Neuronal stem cell (in vitro differentiated cells): ENCODE data around the gene IFNG.

Experiments
- DNase-seq: peaks from one replicate; pipeline ENCODE4 v3.0.0-alpha.2; 2013; ENCODE audit warnings: low spot score
- H2AFZ ChIP-seq: one replicate; pipeline ENCODE4 v1.6.1; 2013; ENCODE audit warnings: mild to moderate bottlenecking, low read length, inconsistent platforms
- H2AK5ac ChIP-seq: 2 replicates; pipeline ENCODE4 v1.6.1; 2013; ENCODE audit warnings: low read depth, mild to moderate bottlenecking, inconsistent platforms, low read length, moderate library complexity, mixed read lengths
- H2BK120ac ChIP-seq: 2 replicates; pipeline ENCODE4 v1.6.1; 2013; ENCODE audit warnings: low read depth, mild to moderate bottlenecking, inconsistent platforms, low read length, moderate library complexity, mixed read lengths
- H2BK12ac ChIP-seq: one replicate; pipeline ENCODE4 v1.6.1; 2013; ENCODE audit warnings: low read length, inconsistent platforms
- H2BK15ac ChIP-seq: 2 replicates; pipeline ENCODE4 v1.6.1; 2013; ENCODE audit warnings: mild to moderate bottlenecking, low read length, inconsistent platforms, mixed read lengths
- H2BK5ac ChIP-seq: one replicate; pipeline ENCODE4 v1.6.1; 2013; ENCODE audit warnings: inconsistent platforms, mild to moderate bottlenecking, low read length, moderate library complexity
- H3K14ac ChIP-seq: one replicate; pipeline ENCODE4 v1.6.1; 2013; ENCODE audit warnings: low read length, inconsistent platforms
- H3K18ac ChIP-seq: 2 replicates; pipeline ENCODE4 v1.6.1; 2013; ENCODE audit warnings: low read length, inconsistent platforms
- H3K23ac ChIP-seq: 2 replicates; pipeline ENCODE4 v1.6.1; 2013; ENCODE audit warnings: low read depth, mild to moderate bottlenecking, mixed read lengths, low read length, inconsistent platforms; ENCODE audit not compliant: poor library complexity
- H3K27ac ChIP-seq: replicated peaks from 3 replicates; pipeline ENCODE4 v1.5.1; 2013; ENCODE audit warnings: low read length, inconsistent platforms
- H3K27me3 ChIP-seq, 3 experiments: 2 replicates each; pipeline ENCODE4 v1.6.1; 2013; ENCODE audit warnings: low read length in 3 of 3, mild to moderate bottlenecking in 2 of 3, inconsistent platforms in 1 of 3, low read depth in 1 of 3, mixed read lengths in 1 of 3, moderate library complexity in 1 of 3; ENCODE audit not compliant: control insufficient read depth in 3 of 3, insufficient read depth in 3 of 3
- H3K36me3 ChIP-seq, 2 donors: replicated peaks in 1 of 2; 2 replicates each; pipeline ENCODE4 v1.6.1; 2013; ENCODE audit warnings: low read length in 2 of 2; ENCODE audit not compliant: control insufficient read depth in 2 of 2, insufficient read depth in 2 of 2
- H3K4ac ChIP-seq: 2 replicates; pipeline ENCODE4 v1.6.1; 2013; ENCODE audit warnings: inconsistent platforms, mild to moderate bottlenecking, low read length, moderate library complexity
- H3K4me1 ChIP-seq, 2 donors: 1 replicate in 1 of 2; 2 replicates in 1 of 2; pipeline ENCODE4 v1.6.1; 2013; ENCODE audit warnings: low read length in 2 of 2, low read depth in 1 of 2; ENCODE audit not compliant: control insufficient read depth in 2 of 2, insufficient read depth in 1 of 2
- H3K4me2 ChIP-seq: one replicate; pipeline ENCODE4 v1.6.1; 2013; ENCODE audit warnings: mild to moderate bottlenecking, low read length, inconsistent platforms; ENCODE audit not compliant: insufficient read depth, poor library complexity, severe bottlenecking
- H3K4me3 ChIP-seq, 2 donors: 2 replicates each; pipeline ENCODE4 v1.5.1; 2013; ENCODE audit warnings: low read length in 2 of 2, mild to moderate bottlenecking in 2 of 2, inconsistent platforms in 1 of 2, moderate library complexity in 1 of 2
- H3K79me1 ChIP-seq: one replicate; pipeline ENCODE4 v1.6.1; 2013; ENCODE audit warnings: low read depth, mild to moderate bottlenecking, inconsistent platforms, low read length, moderate library complexity
- H3K9ac ChIP-seq: one replicate; pipeline ENCODE4 v1.6.1; 2013; ENCODE audit warnings: mild to moderate bottlenecking, low read depth, low read length, inconsistent platforms; ENCODE audit not compliant: poor library complexity
- H3K9me3 ChIP-seq, 2 donors: replicated peaks in 1 of 2; 2 replicates each; pipeline versions ENCODE3 to v1.6.1; 2013; ENCODE audit warnings: low read length in 2 of 2, mild to moderate bottlenecking in 2 of 2, inconsistent platforms in 1 of 2, low read depth in 1 of 2, mixed read lengths in 1 of 2, moderate library complexity in 1 of 2; ENCODE audit not compliant: control insufficient read depth in 2 of 2, insufficient read depth in 1 of 2
- H4K8ac ChIP-seq: one replicate; pipeline ENCODE4 v1.6.1; 2013; ENCODE audit warnings: low read depth, mild to moderate bottlenecking, inconsistent platforms, low read length, moderate library complexity
- H4K91ac ChIP-seq: one replicate; pipeline ENCODE4 v1.6.1; 2013; ENCODE audit warnings: low read length, low read depth, mild to moderate bottlenecking, inconsistent platforms; ENCODE audit not compliant: poor library complexity
- WGBS, 2 donors: extraction: QIAGEN DNeasy Blood & Tissue Kit; methylation state at CpG; one replicate each; pipeline ENCODE4 v1.1.7; 2013; ENCODE audit warnings: missing lambda C conversion rate in 2 of 2, mixed read lengths in 1 of 2; ENCODE audit not compliant: insufficient read length in 2 of 2, insufficient replicate concordance in 1 of 2; ENCODE audit errors: extremely low coverage in 2 of 2; 5-methylcytosine and 5-hydroxymethylcytosine counted together

The IFNG gene

DNA sequence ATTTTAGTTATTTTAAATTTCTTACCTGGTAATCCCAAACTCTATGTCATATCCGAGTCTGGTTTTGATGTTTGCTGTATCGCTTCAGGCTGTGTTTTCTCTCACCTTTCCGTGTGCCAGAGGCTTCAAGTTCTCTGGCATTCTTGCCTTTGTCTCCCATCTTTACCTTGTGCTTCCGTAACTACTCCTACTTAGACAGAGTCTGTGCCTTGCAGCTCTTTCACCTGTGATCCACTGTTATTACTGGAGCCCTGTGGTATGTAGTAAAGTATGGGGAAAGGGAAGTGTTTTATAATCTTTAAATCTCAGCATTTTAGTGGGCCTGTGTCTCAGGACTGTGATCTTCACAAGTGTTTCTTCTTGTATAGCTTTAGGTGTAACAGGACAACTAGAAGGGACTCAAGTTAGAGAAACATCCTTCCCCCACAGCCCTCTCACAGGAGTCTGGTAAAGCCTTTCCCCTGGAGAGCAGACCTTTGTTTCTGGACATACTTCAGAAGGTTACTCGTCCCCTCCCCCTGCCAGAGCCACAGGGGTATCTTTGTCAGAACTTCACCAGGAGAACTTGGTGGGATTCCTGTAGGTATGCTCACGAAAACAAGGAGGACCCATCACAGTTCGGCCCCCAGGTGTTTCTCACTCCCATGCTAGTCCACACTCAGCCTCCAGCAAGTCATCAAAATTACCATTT is 11.1 kb downstream of the IFNG start:
- Histone ChIP-seq H3K23ac (no peak overlapping the region), H3K4me2 (no peak overlapping the region), H3K4me1 (peaks cover 0 to 10% of the 10 kb centered on the region in 2 donors), H3K4ac (no peak overlapping the region), H3K79me1 (no peaks in the 10 kb centered on the region), H2BK12ac (no peak overlapping the region), H3K27ac (no peak overlapping the region), H3K14ac (no peak overlapping the region), H2BK120ac (no peak overlapping the region), H3K9me3 (no peaks in the 10 kb centered on the region), H2AFZ (no peak overlapping the region), H3K36me3 (no peaks in the 10 kb centered on the region), H2BK5ac (no peak overlapping the region), H4K8ac (no peak overlapping the region), H3K18ac (no peak overlapping the region), H2BK15ac (no peak overlapping the region), H3K4me3 (no peak overlapping the region), H4K91ac (no peak overlapping the region), H3K27me3 (peaks cover 0 to 3% (median 0%) of the 10 kb centered on the region in 3 experiments), H2AK5ac (no peak overlapping the region), H3K9ac (no peak overlapping the region)
- WGBS, 2 donors, result no CpG with 5 or more reads among the region's 7 CpGs
- DNase-seq, result no peak

DNA sequence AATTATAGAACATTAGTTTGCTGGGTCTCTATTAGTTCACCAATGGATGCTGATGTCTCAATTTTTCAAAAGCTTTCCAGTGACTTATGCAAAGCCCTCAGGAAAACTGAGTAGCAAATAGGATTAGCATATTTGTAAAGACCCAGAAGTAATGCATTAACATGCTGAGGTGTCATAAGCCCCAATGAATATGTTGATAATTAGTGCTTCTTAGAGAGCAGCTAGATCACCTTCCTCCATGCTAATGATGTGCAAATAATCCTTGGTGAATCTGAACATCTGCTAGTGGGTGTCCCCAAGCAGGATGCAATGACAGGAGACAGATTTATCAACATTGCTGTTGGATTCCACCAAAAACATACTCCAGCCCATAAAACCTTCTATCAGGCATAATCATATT is 19.0 kb downstream of the IFNG start:
- Histone ChIP-seq H2BK12ac (no peak overlapping the region), H4K8ac (no peak overlapping the region), H3K4me2 (no peak overlapping the region), H2BK5ac (no peak overlapping the region), H3K23ac (no peak overlapping the region), H2AFZ (no peak overlapping the region), H3K9me3 (no peaks in the 10 kb centered on the region), H2BK15ac (no peak overlapping the region), H2BK120ac (no peak overlapping the region), H2AK5ac (no peak overlapping the region), H4K91ac (no peak overlapping the region), H3K14ac (no peak overlapping the region), H3K4me3 (no peak overlapping the region), H3K27ac (no peak overlapping the region), H3K36me3 (no peaks in the 10 kb centered on the region), H3K79me1 (no peaks in the 10 kb centered on the region), H3K4ac (no peak overlapping the region), H3K4me1 (no peaks in the 10 kb centered on the region), H3K27me3 (peaks cover 0 to 3% (median 0%) of the 10 kb centered on the region in 3 experiments), H3K9ac (no peak overlapping the region), H3K18ac (no peak overlapping the region)
- no peak for DNase-seq

DNA sequence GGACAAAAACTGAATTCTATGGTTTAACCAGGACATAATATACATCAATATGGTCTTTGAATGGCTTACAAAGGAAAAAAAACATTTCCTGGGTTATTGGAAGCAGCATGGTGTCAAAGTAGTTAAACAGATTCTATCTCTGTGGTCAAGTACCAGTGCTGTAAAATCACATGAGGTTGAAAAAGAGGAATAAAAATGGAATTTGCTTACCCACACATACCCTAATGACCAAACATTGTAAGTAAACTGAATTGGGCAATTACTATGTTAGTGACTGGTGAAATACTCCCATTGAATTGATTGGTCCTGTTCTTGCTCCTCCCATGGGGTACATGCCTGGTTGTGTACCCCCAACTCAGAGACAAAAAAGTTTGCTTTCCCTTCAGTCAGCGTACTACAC is 19.6 kb downstream of the IFNG start:
- Histone ChIP-seq H3K9me3 (no peaks in the 10 kb centered on the region), H3K14ac (no peak overlapping the region), H3K4me1 (no peaks in the 10 kb centered on the region), H2BK120ac (no peak overlapping the region), H2AFZ (no peak overlapping the region), H3K36me3 (no peaks in the 10 kb centered on the region), H2BK15ac (no peak overlapping the region), H2BK12ac (no peak overlapping the region), H3K79me1 (no peaks in the 10 kb centered on the region), H3K27me3 (peaks cover 0 to 3% (median 0%) of the 10 kb centered on the region in 3 experiments), H2BK5ac (no peak overlapping the region), H4K8ac (no peak overlapping the region), H3K23ac (no peak overlapping the region), H3K18ac (no peak overlapping the region), H3K27ac (no peak overlapping the region), H3K4me2 (no peak overlapping the region), H3K4me3 (no peak overlapping the region), H3K4ac (no peak overlapping the region), H2AK5ac (no peak overlapping the region), H4K91ac (no peak overlapping the region), H3K9ac (no peak overlapping the region)
- WGBS, 2 donors, result no CpG with 5 or more reads among the region's 1 CpG
- DNase-seq, result no peak

DNA sequence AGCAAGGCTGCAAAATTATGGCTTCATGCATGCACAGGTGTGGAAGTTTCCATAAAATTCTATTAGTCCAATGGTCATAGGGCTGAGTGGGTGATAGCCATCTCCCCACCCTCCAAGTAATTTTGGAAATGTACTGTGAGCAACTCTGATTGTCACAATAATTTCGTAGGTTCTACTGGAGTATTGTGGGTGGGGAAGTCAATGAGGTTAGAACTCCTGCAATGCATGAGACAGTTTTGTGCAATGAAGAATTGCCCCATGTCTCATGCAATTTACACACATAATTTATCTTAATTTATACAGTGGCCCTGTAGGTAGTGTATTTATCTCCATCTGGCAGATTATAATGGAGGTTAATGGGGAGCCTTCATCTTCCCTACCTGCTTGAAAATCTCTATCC is 20.5 kb downstream of the IFNG start:
- DNase-seq, result no peak

More for the DNA sequence above, 20.5 kb downstream of the IFNG start:
- H4K91ac ChIP-seq, result no peak overlapping the region
- H3K23ac ChIP-seq, result no peak overlapping the region
- no CpG with 5 or more reads among the region's 1 CpG for WGBS, 2 donors
- no peak overlapping the region for H2AFZ ChIP-seq
- no peaks in the 10 kb centered on the region for H3K4me1 ChIP-seq
- no peak overlapping the region for H3K27ac ChIP-seq
- no peak overlapping the region for H2BK15ac ChIP-seq
- H3K79me1 ChIP-seq, result no peaks in the 10 kb centered on the region
- H2BK12ac ChIP-seq, result no peak overlapping the region
- H3K27me3 ChIP-seq, result no peaks in the 10 kb centered on the region
- H3K4me3 ChIP-seq, result no peak overlapping the region
- H3K9ac ChIP-seq, result no peak overlapping the region
- no peak overlapping the region for H2BK5ac ChIP-seq
- H2BK120ac ChIP-seq, result no peak overlapping the region
- no peak overlapping the region for H3K14ac ChIP-seq
- no peaks in the 10 kb centered on the region for H3K9me3 ChIP-seq
- no peak overlapping the region for H3K4me2 ChIP-seq
- no peaks in the 10 kb centered on the region for H3K36me3 ChIP-seq
- no peak overlapping the region for H3K18ac ChIP-seq
- H2AK5ac ChIP-seq, result no peak overlapping the region
- no peak overlapping the region for H4K8ac ChIP-seq
- H3K4ac ChIP-seq, result no peak overlapping the region
